Activated CD4-positive, alpha-beta T cell treated with anti-CD3 and anti-CD28 coated beads, Interleukin-2, amount 10 ng/mL, durations not matched to agents 7 days and 5 days (primary cell): Measurements from ENCODE around the gene ISOC2. TPM values are rescaled to one million over a fixed set of nuclear protein-coding genes. Genes with fewer than 3 reads are reported as not detected.
"Not testable (repeated sequence)": the region's sequence is repeated elsewhere in the genome, so short reads cannot be mapped to it uniquely, and the experiment has no call there.

Experiments
- CTCF ChIA-PET: fragments of 350-600 bp; sonication (Branson Sonifier 250); formaldehyde crosslinking; loops from one replicate; lab custom pipeline; 2021; ENCODE audit warnings: antibody characterized with exemption; lab: Charles Lee
- POLR2A ChIA-PET: fragments of 350-600 bp; sonication (Branson Sonifier 250); formaldehyde crosslinking; loops from one replicate; lab custom pipeline; 2021; ENCODE audit warnings: antibody characterized with exemption; lab: Charles Lee
- DNase-seq: peaks from one replicate; pipeline ENCODE4 v3.0.0-alpha.2; 2020
- H3K27ac Mint-ChIP-seq: one replicate; pipeline ENCODE4 v1.8.0; 2021; ENCODE audit warnings: mild to moderate bottlenecking, moderate library complexity, mixed read lengths
- H3K27me3 Mint-ChIP-seq: one replicate; pipeline ENCODE4 v1.8.0; 2021; ENCODE audit warnings: mixed read lengths
- H3K36me3 Mint-ChIP-seq: one replicate; pipeline ENCODE4 v1.8.0; 2021; ENCODE audit warnings: low read depth, mixed read lengths
- H3K4me1 Mint-ChIP-seq: one replicate; pipeline ENCODE4 v1.8.0; 2021; ENCODE audit warnings: mixed read lengths
- H3K4me3 Mint-ChIP-seq: one replicate; pipeline ENCODE4 v1.8.0; 2021; ENCODE audit warnings: mild to moderate bottlenecking, moderate library complexity, mixed read lengths
- H3K9me3 Mint-ChIP-seq: one replicate; pipeline ENCODE4 v1.8.0; 2021; ENCODE audit warnings: mixed read lengths
- total RNA-seq, 2 experiments: library from RNA; stranded (reverse); gene quantifications; one replicate each; pipeline ENCODE4 v1.2.3, GENCODE V29; 2021

Gene ISOC2
- total RNA-seq, 2 experiments from 2014 or later = 18.9 to 20.7 TPM

DNA sequence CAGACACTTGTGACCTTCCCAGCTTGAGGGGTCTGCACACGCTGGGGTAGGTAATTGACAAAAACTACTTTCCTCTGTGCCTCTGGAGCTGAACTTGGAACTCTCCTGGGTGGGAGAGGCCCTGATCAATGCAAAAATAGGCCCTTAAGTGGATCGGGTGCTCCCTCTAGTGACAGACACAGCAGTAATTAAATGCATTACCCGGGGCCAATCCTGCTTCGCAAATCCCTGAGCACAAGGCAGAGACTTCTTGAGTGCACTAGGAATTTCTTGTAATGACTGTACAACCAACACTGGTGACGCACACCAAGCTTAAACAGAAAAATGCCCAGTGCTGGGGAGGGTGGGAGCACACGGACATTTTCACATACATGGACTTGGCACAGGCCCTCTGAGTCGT lies 43.3 kb downstream of the ISOC2 start:
- Mint-ChIP-seq H3K27me3 (peaks cover 4% of the 10 kb centered on the region), H3K36me3 (no peaks in the 10 kb centered on the region), H3K4me1 (peaks cover 24% of the 10 kb centered on the region), H3K27ac (no peak overlapping the region), H3K4me3 (no peak overlapping the region), H3K9me3 (no peaks in the 10 kb centered on the region)
- CTCF ChIA-PET = interaction anchor here (0.5 to 1.7 kb wide), 7 partner anchors 9 to 127 kb away, joined by 3 to 5 read pairs (median 4); no protein-coding TSS in a partner anchor
- DNase-seq = peak; percentile 72
- POLR2A ChIA-PET = no interaction called here

GRCh38 chr19:55410168-55410567 lies 51.3 kb downstream of the ISOC2 start:
- H3K9me3 Mint-ChIP-seq = peaks cover 12% of the 10 kb centered on the region
- ChIA-PET POLR2A (no interaction called here), CTCF (no interaction called here)
- peaks cover 35% of the 10 kb centered on the region for H3K36me3 Mint-ChIP-seq
- H3K27me3 Mint-ChIP-seq = peaks cover 8% of the 10 kb centered on the region
- H3K27ac Mint-ChIP-seq = no peak overlapping the region
- H3K4me3 Mint-ChIP-seq = no peak overlapping the region
- no peak for DNase-seq
- H3K4me1 Mint-ChIP-seq = peaks cover 31% of the 10 kb centered on the region

GRCh38 chr19:55409179-55409578 lies 52.3 kb downstream of the ISOC2 start:
- CTCF ChIA-PET = interaction anchor here (0.9 to 1.6 kb wide), 3 partner anchors 8 to 324 kb away, joined by 3 to 4 read pairs (median 3); no protein-coding TSS in a partner anchor
- not testable (repeated sequence) for H3K4me3 Mint-ChIP-seq
- H3K27ac Mint-ChIP-seq = peak overlapping the region; percentile 99

DNA sequence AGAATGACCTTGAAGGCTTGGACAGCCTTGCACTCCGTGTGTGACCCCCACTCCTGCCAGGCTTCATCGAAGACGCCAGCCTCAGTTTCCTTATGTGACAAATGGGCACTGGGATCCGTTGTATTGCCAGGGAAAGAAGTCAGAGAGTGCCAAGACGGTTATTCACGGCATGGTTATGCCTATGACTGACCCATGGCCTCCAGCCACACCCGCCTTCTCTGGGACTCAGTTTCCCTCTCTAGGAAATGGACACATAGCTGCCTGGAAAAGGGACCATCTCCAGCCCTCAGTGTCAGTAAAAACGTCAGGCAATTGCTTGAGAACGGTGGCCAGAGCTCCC lies 52.9 kb downstream of the ISOC2 start:
- H3K4me3 Mint-ChIP-seq = peak overlapping the region; percentile 87
- peaks cover 45% of the 10 kb centered on the region for H3K36me3 Mint-ChIP-seq
- H3K27ac Mint-ChIP-seq = peak overlapping the region; percentile 99

More at GRCh38 chr19:55409179-55409578, 52.3 kb downstream of the ISOC2 start:
- POLR2A ChIA-PET = interaction anchor here (0.7 kb wide), 1 partner anchor 154 kb away, joined by 3 read pairs; no protein-coding TSS in a partner anchor
- DNase-seq, H3K27me3 Mint-ChIP-seq: not testable (repeated sequence)
- H3K4me1 Mint-ChIP-seq = peaks cover 31% of the 10 kb centered on the region
- peaks cover 39% of the 10 kb centered on the region for H3K36me3 Mint-ChIP-seq
- H3K9me3 Mint-ChIP-seq = peaks cover 12% of the 10 kb centered on the region

DNA sequence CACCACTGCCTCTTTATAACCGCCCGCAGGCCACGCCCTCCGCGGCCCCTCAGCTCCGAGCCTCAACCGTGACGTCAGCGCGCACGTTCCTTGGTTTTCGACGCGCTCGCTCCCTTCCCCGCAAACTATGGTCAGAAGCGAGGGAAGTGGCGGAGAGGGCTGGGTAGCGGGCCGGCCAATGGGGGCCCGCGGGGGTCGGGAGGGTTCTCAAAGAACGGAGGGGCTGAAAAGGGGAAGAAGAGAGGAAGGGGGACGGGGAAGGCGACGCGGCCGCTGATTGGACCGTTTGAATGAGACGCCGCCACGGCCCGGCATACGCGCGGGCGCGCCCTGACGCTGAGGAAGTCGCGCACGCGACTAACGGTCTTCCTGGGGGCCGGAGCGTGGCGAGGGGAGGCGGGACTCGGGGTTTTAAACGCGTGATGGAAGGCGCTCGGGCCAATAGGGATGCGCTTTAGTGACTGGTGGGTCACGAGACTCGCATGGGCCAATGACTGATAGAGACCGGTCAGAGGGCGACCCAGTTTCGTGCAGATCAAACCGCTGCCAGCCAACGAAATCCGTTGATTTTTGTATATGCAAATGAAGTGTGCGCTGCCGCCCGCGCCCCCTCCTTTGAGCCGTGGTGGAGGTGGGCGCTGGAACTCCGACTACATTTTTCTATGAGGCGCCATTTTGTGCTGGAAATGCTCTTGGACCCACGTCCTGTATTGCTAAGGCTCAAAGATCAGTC lies 53.5 kb downstream of the ISOC2 start:
- Mint-ChIP-seq H3K27me3 (peaks cover 6% of the 10 kb centered on the region), H3K4me1 (peaks cover 42% of the 10 kb centered on the region), H3K4me3 (peak overlapping the region; percentile 87), H3K9me3 (peaks cover 12% of the 10 kb centered on the region), H3K36me3 (peaks cover 49% of the 10 kb centered on the region), H3K27ac (peak overlapping the region; percentile 99)
- ChIA-PET POLR2A (interaction anchor here (0.5 to 1.4 kb wide), 9 partner anchors 9 to 191 kb away, joined by 3 to 12 read pairs (median 3); partner anchors contain the start of genes FIZ1, KMT5C and TMEM238), CTCF (interaction anchor here (0.9 to 1.6 kb wide), 4 partner anchors 9 to 322 kb away, joined by 3 to 5 read pairs (median 4); partner anchors contain the start of gene KMT5C)
- peak; percentile 98 for DNase-seq

More for the DNA sequence above, 52.9 kb downstream of the ISOC2 start:
- Mint-ChIP-seq H3K4me1 (peaks cover 37% of the 10 kb centered on the region), H3K9me3 (peaks cover 12% of the 10 kb centered on the region), H3K27me3 (peaks cover 6% of the 10 kb centered on the region)
- POLR2A ChIA-PET = no interaction called here
- DNase-seq = no peak
- CTCF ChIA-PET = interaction anchor here (0.9 to 1.6 kb wide), 2 partner anchors 9 to 323 kb away, joined by 3 to 4 read pairs; no protein-coding TSS in a partner anchor

DNA sequence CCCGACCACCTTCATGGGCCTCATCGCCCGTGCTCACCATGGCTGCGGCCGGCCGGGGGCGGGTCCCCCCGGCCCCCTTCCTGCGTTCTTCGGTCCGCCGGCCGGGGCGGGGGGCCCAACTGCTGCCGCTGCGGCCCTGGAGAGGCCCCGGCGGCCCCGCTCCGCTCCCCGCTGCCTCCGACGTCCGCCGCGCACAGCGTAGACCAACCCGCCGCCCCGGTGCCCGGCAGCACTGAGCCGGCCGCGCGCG lies 54.0 kb downstream of the ISOC2 start, which contains the start of gene UBE2S:
TSS of gene UBE2S (minus strand) at position 239 of the 250 bp plus-strand sequence. CDS start at position 40, 199 bp downstream.
- not testable (repeated sequence) for H3K27me3 Mint-ChIP-seq, DNase-seq
- CTCF ChIA-PET = interaction anchor here (1.0 to 1.4 kb wide), 2 partner anchors 68 to 106 kb away, joined by 4 to 5 read pairs; partner anchors contain the start of gene KMT5C
- Mint-ChIP-seq H3K27ac (peak within 1 kb of the TSS; percentile 99), H3K4me3 (peak within 1 kb of the TSS; percentile 87), H3K36me3 (peaks cover 54% of the 10 kb centered on the region), H3K4me1 (peaks cover 45% of the 10 kb centered on the region), H3K9me3 (peaks cover 12% of the 10 kb centered on the region)
- POLR2A ChIA-PET = interaction anchor here (0.6 to 1.4 kb wide), 7 partner anchors 9 to 192 kb away, joined by 3 to 12 read pairs (median 3); partner anchors contain the start of genes FIZ1, KMT5C and TMEM238

- peaks cover 47% of the 10 kb centered on the region for H3K4me1 Mint-ChIP-seq
- POLR2A ChIA-PET = interaction anchor here (1.0 to 1.4 kb wide), 6 partner anchors 8 to 192 kb away, joined by 3 to 12 read pairs (median 3); partner anchors contain the start of genes FIZ1, KMT5C and TMEM238
- H3K27ac Mint-ChIP-seq = peak overlapping the region; percentile 84
- DNase-seq = peak; percentile 44
- CTCF ChIA-PET = interaction anchor here (1.0 to 1.4 kb wide), 2 partner anchors 68 to 106 kb away, joined by 4 to 5 read pairs; partner anchors contain the start of gene KMT5C
- peaks cover 58% of the 10 kb centered on the region for H3K36me3 Mint-ChIP-seq
- peaks cover 12% of the 10 kb centered on the region for H3K9me3 Mint-ChIP-seq
- H3K4me3 Mint-ChIP-seq = peak overlapping the region; percentile 87
- H3K27me3 Mint-ChIP-seq = peaks cover 6% of the 10 kb centered on the region
These were observed 54.5 kb downstream of the ISOC2 start for GRCh38 chr19:55406826-55407549.

DNA sequence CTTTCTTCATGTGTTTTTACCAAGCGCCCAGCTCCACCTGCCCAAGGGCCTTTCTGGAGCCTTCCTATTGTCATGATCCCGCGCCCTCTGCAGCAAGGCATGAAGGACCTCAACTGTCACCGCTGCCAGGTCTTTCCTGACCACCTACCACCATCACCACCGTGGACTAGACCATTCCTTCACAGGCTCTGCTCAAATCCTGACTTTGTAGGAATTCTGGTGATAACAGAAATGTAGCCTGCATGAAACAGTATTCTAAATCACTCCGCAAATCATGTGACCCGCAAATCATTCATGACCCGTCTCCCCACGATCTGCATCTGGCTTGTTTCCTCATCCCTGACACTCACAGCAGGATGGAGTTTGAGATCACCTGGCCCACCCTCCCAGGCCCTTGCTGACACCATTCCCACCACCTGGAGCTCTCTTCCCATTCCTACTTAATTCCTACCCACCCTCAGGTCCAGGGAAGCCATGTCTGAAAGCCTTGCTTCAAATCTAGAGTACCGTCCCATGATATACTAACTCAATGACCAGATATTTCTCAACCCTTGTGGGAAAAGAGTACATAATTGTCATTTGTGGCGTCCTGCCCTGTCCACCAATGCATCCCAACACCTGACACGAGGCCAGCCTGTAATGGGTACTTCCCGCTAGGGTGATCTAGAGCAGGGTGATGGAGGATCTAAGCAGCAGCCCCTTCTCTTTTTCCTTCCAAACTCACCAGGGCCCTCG lies 55.2 kb downstream of the ISOC2 start:
- Mint-ChIP-seq H3K27ac (peak overlapping the region; percentile 84), H3K9me3 (peaks cover 12% of the 10 kb centered on the region), H3K4me1 (peaks cover 50% of the 10 kb centered on the region), H3K36me3 (peaks cover 61% of the 10 kb centered on the region), H3K4me3 (peak overlapping the region; percentile 87), H3K27me3 (peaks cover 3% of the 10 kb centered on the region)
- ChIA-PET CTCF (interaction anchor here (1.1 kb wide), 1 partner anchor 9 kb away, joined by 3 read pairs; no protein-coding TSS in a partner anchor), POLR2A (interaction anchor here (0.9 kb wide), 1 partner anchor 23 kb away, joined by 4 read pairs; the partner anchor contains the start of gene TMEM238)
- DNase-seq = no peak

- no peak for DNase-seq
- H3K36me3 Mint-ChIP-seq = peaks cover 62% of the 10 kb centered on the region
- POLR2A ChIA-PET = interaction anchor here (0.9 kb wide), 1 partner anchor 22 kb away, joined by 4 read pairs; the partner anchor contains the start of gene TMEM238
- CTCF ChIA-PET = interaction anchor here (1.1 kb wide), 1 partner anchor 9 kb away, joined by 3 read pairs; no protein-coding TSS in a partner anchor
- peaks cover 12% of the 10 kb centered on the region for H3K9me3 Mint-ChIP-seq
- peaks cover 50% of the 10 kb centered on the region for H3K4me1 Mint-ChIP-seq
- peak overlapping the region; percentile 84 for H3K27ac Mint-ChIP-seq
- peak overlapping the region; percentile 87 for H3K4me3 Mint-ChIP-seq
- H3K27me3 Mint-ChIP-seq = no peaks in the 10 kb centered on the region
These were observed 55.8 kb downstream of the ISOC2 start for GRCh38 chr19:55405638-55406037.
